HuH-7 (cell line): ENCODE data around the gene IGFBP7.
"Not testable (repeated sequence)": the region's sequence is repeated elsewhere in the genome, so short reads cannot be mapped to it uniquely, and the experiment has no call there.

Experiments used
- DNase-seq: peaks from one replicate; pipeline ENCODE4 v3.0.0; 2011; ENCODE audit warnings: low spot score

The IGFBP7 gene

GRCh38 chr4:57070461-57070860 lies 39.7 kb downstream of the IGFBP7 start:
- DNase-seq, result no peak

GRCh38 chr4:57068237-57068981 lies 41.8 kb downstream of the IGFBP7 start:
- DNase-seq, result no peak

GRCh38 chr4:57065730-57066482 lies 44.3 kb downstream of the IGFBP7 start:
- DNase-seq, result no peak

DNA sequence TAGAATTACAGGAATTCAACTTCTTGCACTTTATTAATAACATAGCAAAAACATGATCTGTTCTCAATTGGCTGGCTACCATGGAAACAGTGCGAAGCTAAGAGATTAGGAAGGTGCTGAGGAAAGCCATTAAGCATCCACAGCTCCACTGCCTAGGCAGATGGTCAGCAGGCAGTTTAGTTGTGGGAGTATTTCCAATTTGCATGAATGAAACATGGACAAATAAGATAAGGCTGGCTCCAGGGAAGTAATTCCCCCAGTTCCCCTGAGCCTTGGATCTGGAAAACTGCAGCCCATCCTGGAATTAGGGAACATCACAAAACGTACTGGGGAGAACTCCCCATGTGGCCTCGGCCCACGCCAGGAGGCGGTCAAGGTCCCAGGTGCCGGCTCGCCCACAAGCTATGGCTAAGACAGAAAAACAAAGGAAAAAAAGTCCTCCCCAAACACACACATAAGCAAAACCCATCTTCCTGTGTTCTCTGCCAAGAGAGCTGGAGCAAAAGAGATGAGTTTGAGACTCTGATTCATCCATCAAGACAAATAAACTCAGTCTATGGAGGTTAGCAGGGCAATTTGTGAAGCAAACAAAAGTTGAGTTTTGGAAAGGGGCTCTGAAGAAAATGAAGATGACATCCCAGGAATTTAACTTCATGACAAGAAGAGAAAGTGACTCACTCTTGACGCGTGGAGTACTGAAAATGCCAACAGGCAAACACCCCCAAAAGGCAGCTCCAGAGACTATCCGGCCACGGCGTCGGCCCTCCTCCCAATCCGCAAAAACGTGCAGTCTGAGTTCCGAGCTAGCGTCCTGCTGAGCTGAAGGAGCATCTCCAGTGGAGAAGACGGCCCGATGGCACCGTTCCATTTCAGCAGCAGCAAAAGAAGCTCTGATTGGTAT lies 45.1 kb downstream of the IGFBP7 start:
- no peak for DNase-seq

DNA sequence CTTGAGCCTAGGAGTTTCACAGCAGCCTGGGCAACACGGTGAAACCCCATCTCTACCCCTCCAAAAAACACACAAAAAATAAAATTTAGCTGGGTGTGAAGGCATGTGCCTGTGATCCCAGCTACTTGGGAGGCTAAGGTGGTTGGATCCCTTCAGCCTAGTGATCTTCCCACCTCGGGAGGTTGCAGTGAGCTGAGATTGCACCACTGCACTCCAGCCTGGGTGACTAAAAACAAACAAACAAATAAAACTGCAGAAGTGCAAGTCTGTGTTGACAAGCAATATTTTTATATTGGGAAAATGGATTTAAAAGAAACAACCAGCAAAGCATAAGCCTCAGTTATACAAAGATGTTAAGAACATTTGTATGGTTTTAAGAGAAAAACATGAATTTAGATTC lies 46.1 kb downstream of the IGFBP7 start:
- no peak for DNase-seq

- DNase-seq, result no peak
Measured at GRCh38 chr4:57063518-57063917, 46.7 kb downstream of the IGFBP7 start.

DNA sequence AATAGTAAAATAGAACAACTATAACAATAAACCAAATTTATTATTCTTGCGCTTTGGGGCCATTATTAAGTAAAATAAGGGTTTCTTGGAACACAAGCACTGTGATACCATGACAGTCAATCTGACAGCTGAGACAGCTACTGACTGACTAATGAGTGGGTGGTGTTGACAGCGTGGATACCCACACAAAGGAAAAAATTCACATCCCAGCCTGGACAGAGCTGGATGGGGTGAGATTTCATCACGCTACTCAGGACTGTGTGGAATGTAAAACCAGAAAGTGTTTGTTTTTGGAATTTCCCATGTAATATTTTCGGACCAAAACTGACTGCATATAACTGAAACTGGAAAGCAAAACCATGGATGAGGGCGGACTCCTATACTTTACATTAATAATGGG lies 48.8 kb downstream of the IGFBP7 start:
- no peak for DNase-seq

GRCh38 chr4:57060717-57061067 lies 49.5 kb downstream of the IGFBP7 start:
- not testable (repeated sequence) for DNase-seq

GRCh38 chr4:57059890-57060716 lies 50.1 kb downstream of the IGFBP7 start:
- DNase-seq, result no peak

DNA sequence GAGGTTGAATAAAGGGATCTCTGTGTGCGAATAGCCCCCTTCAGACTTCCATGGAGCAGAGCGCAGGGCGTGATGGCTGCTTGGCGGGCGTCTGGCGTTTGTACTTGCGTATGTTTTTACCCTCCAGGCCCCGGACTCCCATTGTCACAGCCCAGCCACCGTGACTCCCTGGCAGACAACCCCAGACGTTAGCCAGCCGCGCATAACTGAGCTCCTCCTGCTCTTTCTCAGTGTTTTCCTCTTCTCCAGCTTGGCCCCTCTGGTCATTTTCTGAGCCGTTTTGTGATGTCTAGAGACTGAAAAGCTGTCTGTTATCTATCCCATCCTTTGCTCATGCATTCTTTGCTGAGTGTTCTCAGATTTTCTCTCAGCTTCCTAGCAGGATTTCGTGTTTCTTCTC lies 54.3 kb downstream of the IGFBP7 start:
- DNase-seq, result no peak

GRCh38 chr4:57053508-57053907 lies 56.7 kb downstream of the IGFBP7 start:
- DNase-seq, result no peak

GRCh38 chr4:57051524-57051923 lies 58.7 kb downstream of the IGFBP7 start:
- no peak for DNase-seq

DNA sequence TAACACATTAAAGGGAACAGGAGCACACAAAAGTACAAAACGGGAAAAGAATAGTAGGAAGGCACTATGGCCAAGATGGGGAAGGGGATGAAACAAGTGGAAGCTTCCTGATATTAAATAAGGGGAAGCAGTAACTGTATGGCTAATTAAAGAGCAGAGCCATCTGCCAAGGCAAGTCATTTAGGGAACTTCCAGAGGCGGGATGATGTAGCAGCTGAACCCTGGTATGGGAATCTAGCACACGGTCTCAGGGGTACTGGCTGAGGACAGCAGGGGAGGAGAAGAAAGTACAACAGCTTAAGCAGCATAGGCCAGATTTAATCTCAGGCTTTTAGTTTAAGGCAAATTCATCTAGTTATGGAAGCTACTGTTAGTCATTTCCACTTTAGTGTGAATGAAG lies 59.1 kb downstream of the IGFBP7 start:
- no peak for DNase-seq

DNA sequence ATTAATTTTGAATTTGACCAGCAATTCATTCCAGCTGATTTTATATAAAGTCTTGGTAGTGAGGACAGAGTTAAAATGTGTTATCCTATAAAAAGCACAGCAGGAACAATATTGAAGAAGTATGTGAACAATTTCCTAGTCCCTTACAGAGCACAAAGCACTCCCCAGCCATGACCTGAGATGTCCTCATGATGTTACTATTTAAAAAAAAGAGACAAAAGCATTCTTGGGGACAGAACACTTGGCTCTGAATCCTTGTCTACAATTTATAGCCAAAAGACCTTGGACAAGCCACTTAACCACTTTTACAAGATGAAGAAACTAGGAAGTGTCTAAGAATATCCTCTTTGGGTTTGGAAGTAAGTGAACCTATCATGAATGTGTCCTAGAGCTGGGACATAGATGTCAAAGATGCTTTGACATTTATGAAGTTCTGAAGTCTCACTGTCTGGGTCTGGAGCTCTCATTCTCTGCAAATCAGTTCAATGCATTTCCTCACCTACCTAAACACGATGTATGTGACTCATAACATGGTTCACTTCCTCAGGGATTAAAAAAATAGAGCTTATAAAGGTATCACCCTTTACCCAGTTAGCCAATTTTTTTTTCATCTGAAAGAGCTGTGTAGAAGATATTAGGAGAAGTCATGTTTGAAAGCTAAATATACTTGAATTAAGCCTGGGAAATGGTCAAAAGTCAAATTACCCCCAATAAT lies 61.4 kb downstream of the IGFBP7 start:
- DNase-seq, result no peak

DNA sequence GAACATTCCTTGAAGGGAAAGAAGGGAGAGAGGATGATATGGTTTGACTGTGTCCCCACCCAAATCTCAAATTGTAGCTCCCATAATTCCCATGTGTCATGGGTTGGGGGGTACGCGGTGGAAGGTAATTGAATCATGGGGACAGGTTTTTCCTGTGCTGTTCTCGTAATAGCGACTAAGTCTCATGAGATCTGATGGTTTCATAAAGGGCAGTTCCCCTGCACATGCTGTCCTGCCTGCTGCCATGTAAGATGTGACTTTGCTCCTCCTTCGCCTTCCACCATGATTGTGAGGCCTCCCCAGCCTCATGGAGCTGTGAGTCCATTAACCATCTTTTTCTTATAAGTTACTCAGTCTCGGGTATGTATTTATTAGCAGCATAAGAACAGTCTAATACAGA lies 63.1 kb downstream of the IGFBP7 start:
- not testable (repeated sequence) for DNase-seq

DNA sequence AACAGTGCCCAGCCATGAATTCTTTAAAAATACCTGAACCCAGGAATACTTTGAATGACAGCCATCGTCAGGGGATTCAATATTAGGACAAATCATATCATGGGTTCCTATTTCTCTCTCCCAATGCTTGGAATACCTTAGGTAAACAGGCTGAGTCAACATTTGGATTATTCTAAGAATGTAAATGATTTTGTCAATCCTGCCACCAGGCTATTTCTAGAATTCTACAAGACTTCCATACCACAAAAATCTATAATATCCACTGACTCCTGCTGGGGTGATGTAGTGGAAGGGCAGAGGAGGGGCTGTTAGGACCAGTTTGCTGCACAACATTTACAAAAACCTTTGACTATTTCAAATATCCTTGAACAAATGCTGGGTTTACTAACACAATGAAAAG lies 65.2 kb downstream of the IGFBP7 start:
- no peak for DNase-seq

GRCh38 chr4:57044279-57044678 lies 65.9 kb downstream of the IGFBP7 start:
- no peak for DNase-seq

DNA sequence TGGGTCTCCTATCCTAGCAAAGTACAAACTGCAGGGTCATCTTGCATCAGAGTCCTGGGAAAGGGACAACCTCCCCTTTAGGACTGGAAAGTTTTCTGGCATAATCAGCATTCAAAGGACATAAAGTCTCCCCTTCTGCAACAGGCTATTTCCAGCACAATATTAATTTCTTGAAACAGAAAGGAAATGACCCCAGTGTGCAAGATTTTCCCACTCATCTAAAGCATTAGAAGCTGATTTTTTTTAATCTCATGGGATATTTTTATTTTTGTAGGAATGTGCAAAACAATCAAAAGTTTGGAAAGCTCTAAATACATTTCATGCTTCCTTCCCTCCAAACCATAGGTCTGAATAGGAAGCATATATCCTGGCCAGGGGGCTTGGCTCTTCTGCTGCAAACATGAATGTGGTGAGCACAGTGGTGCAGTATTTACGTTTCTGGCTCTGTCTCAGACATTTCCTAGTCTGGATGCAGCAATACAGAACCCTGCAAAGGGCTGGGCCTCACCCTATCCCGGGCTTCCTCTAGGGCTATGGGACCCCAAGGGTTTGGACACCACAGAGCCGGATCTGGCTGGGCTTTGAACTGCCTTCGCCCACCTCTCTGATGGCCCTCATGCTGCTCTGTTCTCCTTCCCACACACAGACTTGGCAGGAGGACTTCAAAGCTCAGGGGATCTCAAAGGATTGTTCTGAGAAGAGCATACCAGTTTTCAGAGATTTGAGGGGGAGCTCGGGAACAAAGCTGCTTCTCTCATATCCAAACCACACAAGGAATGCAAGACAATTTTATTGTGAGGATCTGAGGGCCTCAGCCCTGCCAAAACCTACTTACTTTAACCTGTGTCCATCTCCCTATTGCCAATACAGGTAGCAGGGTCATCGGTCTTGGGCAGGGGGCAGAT lies 66.6 kb downstream of the IGFBP7 start:
- DNase-seq, result no peak

DNA sequence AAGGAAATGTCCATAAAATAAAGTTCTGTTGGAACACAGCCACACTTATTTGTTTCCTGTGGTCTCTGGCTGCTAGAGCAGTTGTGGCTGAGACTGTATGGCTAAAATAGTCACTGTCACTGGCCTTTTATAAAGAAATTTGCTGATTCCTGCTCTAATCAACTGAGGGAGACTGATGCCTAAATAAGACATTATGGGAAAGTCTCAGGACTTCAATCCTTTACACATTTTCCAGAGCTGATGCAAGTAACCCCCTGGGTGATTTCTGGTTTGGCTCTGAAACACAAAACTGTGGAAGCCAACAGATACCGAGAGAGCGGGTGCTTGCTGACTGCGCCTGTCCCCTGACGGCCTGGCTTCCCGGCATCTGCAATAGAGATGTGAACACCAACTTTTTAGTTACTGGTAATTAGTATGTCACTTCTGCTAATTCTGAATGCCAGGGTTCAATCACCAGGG lies 67.4 kb downstream of the IGFBP7 start:
- no peak for DNase-seq

DNA sequence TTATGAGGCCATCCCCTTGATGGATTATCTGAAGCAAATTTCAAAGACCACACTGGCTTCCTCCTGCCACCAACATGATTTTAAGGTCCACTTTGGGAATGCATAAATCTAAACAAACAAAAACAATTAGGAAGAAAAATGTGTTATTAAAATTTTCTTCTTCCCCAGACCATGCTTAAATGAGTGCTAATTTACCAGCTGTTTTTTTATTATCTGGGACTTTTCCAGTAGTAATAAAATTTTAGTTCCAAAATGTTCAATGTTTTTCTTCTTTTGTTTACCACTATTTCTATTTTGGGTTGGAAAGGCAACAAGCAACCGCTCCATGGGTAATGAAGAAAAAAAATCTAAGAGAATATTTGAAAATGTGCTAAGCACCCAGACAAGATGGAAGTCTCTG lies 69.2 kb downstream of the IGFBP7 start:
- DNase-seq, result no peak
